Brain pericyte (primary cell): ENCODE data around the gene RFTN1.
"Not testable (repeated sequence)": the region's sequence is repeated elsewhere in the genome, so short reads cannot be mapped to it uniquely, and the experiment has no call there.

Experiments used
- DNase-seq: peaks from one replicate; pipeline ENCODE4 v3.0.0-alpha.2; 2012; ENCODE audit warnings: low read depth, low spot score

RFTN1 gene

DNA sequence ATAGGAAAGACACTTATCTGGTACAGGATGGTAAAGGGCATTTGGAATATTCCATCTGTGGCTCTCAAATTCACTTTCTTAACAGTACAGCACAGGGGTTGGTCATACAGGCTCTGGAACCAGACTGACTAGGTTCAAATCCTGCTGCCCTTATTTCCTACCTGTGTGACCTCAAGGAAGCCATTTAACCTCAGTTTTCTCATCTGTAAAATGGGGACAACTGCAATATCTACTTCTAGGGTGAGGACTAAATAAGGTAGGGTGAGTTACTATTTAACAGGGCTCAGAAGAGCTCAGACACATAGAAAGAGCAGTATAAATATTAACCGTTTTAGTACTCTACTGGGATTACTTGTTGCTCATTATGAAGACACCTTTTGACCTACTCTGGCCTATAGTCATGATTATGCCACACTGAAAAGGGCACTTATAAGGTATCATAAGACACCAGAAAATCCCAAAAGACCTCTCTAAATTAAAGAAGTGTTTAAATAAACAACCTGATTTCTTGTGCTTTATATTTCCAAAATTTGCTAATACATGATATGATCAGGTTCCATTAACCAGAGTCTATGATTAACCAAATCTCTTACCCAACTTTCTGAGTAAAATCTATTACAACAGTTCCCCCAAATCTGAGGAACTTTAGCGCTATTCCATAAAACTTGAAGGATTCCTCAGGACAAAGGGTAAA lies 6.5 kb downstream of the RFTN1 start:
- no peak for DNase-seq

DNA sequence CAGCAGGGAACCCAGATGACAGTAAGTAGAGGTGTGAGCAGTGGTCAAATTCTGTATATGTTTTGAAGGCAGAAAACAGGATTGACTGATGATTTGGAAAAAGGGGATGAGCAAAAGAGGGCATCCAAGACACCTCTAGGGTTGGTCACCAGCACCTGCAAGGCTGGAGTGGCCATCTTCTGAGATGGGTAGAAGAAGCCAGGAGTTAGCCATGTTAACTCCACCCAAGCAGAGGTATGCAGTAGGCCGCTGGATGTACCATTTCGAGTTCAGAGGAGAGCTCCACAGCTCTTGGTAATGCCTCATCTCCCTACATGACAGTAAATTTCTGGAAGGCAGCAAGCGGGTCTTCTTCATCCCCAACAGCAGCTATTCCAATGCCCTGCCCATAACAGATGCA lies 7.0 kb downstream of the RFTN1 start:
- no peak for DNase-seq

DNA sequence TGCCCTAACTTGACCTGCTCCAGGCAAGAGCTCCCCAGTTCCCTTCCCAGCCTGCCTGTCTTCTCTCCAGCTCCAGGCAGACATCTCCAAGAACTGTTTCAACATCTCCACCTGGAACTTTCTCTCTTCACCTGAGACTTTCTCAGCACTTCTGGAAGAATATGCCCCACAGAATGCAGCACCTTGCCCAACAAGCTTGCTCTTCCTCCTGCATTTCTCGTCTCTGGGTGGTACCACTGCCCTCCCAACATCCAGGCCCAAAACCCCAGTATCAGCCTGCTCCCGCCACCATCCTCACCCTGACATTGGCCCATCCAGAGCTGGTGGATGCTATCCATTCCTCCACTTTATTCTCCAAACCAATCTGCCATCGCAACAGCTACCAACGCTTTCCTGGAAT lies 8.8 kb downstream of the RFTN1 start:
- no peak for DNase-seq

DNA sequence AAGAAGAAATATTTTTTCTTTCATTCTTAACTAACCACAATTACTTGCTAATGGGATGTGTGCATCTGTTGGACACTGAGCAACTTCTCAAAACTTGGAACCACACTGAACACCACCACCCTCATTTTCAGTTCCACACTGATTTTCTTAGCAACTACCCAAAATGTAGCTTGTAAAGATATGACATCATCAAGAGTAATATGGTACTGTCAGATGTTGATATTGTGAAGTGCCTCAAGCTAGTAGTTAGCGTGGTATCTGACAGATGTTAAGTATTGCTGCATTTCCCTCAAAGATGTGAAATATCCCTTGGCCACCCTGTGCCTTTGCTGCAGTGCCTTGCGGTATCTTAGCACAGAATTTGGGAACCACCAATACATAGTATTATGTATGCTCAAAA lies 9.3 kb downstream of the RFTN1 start:
- no peak for DNase-seq

DNA sequence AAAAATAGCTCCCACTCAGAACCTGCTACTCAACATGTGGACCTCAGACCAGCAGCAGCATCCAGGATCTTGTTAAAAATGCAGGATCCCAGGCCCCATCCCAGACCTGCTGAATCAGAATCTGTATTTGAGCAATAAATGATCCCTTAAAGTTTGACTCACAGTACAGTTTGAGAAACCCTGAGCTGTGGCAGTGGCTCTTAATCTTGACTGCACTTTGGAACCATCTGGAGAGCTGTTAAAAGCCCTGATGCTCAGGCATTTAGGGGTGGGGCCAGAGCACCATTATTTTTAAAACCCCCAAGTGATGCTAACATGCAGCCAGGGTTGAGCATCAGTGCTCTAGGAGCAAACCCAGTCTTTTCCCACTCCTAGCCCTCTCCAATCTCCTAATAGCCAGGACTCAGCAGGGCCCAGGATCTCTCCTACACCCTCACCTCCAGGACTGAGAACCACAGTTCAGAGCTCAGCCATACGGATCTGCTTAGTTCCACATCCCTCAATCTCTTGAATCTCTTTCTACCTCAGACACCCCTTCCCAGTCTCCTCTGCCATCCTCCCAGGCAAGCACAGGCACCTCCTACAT lies 10.2 kb downstream of the RFTN1 start:
- DNase-seq, result no peak

DNA sequence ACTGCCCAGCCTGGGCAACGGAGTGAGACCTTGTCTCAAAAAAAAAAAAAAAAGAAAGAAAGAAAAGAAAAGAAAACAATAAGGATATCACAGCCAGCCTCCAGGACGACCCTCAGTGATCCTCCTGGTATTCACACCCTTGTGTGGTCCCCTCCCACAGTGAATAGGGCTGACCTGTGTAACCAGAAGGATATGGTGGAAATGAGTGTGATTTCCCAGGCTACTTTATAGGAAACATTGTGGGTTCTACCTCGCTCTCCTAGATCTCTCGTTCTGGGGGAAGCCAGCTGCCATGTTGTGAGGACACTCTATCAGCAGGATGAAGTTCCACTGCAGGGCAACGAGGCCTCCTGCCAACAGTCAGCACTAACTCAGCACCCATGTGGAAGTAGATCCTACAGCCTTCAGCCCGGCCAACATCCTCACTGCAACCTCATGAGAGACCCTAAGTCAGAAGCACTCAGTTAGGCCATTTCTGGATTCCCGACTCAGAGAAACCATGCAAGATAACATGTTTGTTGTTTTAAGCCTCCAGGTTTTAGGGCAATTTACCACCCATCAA lies 11.1 kb downstream of the RFTN1 start:
- DNase-seq, result no peak

DNA sequence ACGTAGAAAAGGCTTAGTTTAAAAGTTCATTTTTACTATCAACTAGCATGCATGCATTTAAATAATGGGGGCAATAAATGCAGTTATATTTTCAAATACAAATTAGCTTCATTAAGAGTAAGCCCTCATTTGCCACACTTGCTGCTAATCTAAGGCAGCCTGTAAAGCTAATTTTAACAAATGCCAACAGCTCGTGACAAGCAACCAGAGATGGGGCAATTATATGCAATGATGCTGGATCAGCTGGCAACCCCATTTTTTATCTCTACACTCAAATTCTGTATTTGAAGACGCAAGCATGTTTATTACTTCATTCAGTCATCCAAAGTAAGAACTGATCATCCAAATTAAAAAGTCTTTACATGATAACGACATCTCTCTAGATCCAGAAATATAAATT lies 12.1 kb downstream of the RFTN1 start:
- DNase-seq, result no peak

DNA sequence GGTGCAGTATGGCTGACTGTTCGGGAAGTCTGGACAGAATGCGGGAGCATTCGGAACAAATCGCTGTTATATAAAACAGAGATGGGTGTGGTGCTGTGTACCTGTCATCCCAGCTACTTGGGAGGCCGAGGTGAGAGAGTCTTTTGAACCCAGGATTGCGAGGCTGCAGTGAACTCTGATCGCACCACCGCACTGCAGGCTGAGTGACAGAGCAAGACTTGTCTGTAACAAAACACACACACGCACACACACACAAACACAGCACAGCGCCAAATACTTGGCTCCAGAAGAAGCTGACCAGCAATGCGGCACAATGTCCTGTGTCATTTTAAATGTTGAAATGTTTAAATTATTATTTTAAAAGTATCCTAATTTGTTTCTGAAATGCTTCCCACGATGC lies 12.6 kb downstream of the RFTN1 start:
- no peak for DNase-seq

DNA sequence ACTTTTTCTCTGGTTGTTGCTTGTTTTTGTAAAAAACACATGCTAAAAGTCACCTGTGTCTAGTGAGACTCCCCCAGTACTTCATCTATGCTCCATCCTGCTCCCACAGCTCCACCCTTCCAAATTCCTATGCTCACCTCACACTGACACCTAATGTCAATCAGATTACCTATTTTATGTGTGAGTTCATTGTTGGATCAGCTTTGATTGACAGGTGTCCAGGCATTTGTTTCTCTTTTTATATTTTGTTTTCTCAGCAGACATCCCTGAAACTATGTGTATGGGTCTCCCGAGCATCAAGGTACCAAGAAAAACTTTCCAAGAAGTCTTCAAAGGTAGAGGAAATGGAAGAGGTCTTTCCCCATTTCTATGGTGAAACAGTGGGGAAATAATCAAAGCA lies 13.4 kb downstream of the RFTN1 start:
- DNase-seq, result no peak

DNA sequence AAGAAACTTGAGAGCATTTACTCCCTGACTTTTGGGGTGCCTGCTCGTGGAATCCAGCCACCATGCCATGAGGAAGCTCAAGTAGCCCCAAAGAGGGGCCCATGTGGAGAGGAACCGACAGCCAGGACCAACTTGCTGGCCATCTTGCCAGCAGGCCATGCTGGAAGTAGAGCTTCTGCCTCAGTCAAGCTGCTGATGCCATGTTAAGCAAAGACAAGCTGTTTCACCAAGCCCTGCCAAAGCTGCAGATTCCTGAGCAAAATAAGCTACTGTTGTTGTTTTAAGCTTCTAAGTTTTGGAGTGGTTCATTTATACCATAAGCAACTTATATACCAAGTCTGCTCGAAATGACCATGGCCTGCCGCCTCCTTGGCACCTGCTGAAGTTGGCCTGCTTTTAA lies 14.1 kb downstream of the RFTN1 start:
- DNase-seq, result no peak

DNA sequence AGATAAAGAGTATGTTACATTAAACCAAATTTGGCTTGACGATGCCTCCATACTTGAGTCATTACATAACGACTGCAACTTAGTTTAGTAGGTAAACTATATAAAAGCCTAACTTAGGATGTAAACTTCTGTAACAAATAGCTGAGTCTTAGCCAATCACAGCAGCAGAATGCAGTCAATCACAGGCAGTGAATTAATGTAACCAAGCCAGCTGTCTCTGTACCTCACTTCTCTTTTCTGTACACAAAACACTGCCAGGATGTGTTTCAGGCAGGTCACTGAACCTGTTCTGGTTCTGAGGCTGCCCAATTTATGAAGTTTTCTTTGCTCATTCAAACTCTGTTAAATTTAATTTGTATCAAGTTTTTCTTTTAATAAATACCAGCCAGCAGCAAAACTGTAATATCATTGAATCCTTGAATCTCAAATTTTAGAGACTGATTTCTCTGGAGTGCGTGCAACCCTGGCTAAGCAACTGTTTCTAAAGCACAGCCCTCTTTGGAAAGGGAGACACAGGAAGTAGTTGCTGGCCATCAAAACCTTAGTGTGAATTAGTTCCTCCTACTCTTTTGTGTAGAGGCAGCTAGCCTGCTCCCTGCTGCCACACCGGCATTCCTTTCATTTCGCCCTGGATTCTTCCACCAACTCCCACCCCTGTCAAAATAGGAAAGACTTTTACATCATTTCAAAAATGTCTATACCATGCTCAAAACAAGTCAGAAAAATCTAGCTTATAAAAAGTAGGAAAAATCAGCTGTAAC lies 15.2 kb downstream of the RFTN1 start:
- DNase-seq, result no peak

DNA sequence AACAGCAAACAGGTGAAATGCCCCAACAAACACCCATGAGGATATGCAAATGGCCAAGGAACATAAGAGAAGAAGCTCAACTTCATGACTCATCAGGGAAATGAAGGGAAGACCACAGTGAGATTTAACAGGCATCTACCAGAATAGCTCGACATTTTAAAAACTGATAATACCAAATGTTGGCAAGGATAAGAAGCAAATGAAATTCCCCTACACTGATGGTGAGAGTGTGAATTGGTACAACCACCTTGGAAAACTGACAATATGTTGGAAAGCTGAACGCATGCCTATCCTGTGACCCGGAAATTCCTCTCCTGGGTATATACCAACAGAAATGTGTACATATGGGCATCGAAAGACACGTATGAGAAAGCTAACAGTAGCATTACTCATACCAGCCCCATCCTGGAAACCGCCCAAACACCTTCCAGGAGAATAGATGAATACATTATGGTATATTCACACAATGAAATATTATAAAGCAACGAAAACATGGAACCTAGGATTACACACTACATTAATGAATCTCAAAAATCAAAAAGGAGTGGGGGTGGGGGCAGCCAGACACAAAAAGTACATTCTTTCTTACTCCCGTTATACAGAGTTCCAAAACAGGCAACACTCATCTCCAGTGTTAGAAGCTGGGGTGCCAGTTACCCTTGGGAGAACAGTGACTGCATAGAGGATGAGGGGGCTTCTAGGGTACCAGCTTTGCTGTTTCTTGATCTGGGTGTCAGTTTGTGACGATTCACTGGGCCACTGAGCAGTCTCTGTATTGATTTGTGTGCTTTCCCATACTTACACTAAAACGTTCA lies 16.9 kb downstream of the RFTN1 start:
- no peak for DNase-seq

DNA sequence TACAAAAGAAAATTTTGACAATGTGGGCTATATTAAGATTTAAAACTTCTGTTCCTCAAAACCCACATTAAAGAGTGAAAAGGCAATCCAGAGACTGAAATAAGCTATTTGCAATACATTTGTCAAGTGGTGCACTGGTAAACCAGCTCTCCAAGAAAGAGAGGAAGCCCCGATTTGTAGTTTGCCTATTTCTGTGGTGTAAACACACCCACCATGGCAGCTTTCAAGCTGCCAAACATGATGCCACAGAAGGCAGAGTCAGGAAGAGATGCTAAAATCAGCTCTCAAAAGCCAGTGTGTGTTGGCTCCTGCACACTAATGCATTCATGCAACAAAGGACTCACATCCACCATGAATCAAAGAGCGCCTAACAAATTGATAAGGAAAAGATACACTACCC lies 17.5 kb downstream of the RFTN1 start:
- no peak for DNase-seq

DNA sequence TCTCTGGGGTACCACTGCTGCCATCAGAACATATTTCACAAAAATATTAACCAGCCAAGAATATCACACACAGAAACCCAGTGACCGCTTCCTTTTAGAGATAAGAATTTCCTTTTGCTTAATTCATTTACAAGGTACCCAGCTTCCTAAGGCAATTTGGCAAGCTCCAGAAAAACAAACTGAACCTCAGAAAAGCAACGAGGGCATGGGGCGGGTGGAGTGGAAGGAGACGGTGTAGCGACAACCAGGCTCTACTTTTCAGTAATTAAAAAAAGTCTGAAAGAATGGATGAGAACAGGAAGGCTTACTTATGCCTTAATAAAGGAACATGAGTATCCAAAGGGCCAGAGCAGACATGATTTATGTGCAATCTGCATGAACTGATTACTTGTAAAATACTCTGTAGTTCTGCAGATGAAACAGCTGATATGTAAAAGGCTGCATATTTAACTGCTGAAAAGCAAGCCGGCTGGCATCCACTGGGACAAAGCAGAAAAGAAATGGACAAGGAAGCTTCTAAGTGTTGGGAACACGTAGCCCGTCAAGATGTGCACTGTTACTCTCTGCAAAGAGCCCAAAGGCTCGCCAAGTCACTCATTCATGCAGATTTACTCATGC lies 18.6 kb downstream of the RFTN1 start:
- no peak for DNase-seq

DNA sequence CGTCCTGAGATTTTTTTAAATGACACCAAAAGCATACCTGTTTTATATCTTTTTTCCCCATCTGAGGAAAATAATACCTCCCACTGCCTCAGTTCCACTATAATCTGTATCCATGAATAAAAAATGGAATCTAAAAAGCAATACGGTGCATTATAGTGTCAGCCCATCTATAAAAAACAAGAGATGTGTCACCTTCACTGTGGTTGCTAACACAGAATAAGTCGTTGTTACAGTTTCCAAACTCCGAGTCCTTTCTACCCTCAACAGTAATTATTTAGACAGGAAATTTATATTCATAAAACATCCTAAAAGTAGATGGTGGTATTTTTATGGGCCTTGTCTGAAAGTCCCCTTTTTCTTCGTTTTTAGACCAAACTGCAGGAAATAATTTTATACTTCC lies 19.4 kb downstream of the RFTN1 start:
- DNase-seq, result no peak

DNA sequence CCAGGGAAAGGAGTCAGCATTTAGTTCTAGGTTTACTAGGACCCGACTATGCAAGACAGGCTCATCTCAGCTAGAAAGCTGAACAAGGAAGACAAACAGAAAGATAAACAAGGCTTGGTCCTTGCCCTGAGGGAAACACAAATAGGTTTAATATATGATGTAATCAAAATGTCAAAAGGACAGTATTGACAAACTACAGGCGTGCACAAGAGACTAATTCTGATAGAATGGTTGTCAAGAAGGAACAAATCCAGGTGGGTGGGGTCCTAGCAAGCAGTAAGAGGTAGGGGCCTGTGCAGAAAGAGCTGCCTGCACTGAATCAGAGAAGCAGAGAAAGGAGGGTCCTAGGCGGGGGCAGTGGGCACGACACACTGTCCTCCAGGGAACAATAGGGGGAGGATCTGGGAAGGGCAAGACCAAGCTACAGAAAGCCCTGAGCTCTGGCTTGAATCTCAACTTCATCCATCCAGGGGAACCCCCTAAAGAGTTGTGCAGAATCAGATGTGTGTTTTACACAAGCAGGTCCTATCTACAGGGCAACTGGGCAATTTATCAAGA lies 23.4 kb downstream of the RFTN1 start:
- no peak for DNase-seq

DNA sequence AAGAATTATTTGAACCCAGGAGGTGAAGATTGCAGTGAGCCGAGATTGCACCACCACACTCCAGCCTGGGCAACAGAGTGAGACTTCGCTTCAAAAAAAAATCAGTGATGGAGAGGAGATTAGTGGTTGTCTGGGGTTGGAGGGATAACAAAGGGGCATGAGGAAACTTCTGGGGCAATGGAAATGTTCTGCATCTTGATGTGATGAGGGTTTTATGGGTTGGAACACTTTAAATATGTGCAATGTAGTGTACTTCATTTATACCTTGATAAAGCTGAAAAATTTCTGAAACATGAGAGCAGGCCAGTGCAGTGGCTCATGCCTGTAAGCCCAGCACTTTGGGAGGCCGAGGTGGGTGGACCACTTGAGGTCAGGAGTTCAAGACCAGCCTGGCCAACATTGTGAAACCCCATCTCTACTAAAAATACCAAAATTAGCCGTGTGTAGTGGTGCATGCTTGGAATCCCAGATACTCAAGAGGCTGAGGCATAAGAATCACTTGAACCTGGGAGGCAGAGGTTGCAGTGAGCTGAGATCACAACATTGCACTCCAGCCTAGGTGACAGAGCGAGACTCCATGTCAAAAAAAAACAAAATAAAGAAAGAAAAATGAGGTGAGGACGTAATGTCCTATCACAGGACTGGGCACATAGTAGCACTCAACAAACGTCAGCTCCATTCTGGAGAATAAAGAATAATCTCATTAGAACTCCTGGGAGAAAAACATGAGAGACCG lies 24.0 kb downstream of the RFTN1 start:
- not testable (repeated sequence) for DNase-seq

DNA sequence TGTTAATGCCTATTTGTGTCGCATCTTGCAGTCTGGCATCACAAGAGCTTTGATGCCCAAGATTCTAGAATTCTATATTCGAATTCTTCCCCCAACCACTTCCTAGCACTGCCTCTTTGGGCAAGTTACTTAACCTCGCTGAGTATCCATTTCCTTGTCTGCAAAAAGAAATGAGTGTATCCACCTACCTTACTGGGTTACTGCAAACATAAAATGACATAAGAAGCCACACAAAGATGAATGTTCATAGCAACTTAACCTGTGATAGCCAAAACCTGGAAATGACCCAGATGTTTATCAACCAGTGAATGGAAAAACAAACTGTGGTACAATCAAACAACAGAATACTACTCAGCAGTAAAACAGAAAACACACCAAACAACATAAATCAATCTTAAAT lies 24.9 kb downstream of the RFTN1 start:
- no peak for DNase-seq

DNA sequence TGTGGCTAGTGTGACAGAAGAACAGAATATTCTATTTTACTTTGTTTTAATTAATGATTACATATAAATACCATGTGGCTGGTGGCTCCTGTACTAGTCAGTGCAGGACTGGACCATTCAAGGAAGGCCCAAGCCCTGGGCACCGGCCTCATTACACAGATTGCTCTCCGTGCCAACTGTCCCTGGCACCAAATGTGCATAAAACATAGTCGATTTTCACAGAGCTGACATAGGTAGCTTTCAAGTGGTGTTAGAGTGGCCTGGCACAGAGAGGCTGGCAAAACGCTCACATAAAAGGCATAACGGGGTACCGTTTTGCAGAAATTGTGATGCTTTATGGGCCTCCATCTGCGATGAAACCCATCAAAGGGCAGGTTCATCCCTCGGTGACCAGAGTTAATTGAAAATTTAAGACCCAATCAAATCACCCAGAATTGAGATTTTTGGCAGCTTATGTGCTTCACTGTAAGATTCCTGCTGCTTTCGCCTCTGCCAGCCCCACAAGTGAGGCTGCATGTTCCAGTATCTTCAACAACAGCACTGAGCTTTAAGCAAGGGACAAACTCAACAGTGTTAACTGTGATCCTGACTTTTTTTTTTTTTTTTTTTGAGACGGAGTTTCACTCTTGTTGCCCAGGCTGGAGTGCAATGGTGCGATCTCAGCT lies 25.9 kb downstream of the RFTN1 start:
- no peak for DNase-seq

DNA sequence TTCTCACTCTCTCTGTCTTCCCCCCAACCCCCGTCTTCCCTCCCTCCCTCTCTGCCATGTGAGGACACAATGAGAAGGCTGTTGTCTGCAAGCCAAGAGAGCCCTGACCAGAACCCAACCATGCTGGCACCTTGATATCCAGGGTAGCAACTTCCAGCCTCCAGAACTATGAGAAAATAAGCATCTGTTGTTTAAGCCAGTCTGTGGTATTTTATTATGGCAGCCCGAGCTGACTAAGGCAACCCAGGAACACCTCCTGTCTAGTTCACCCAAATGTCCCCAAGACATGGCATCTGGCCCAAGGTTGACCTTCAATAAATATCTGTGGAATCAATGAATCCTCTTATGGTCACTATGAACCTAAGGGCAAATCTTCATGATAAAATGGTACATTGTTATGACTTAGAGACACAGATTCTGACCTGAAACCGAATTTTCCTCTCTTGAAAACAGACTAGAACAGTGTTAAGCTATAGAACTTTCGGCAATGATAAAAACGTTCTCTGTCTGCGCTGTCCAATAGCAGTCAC lies 26.5 kb downstream of the RFTN1 start:
- DNase-seq, result no peak
